Measurements from ENCODE around the gene UNK.
A peak's percentile ranks its signal among the peaks of the same experiment; 100 is the strongest.

UNK gene

GRCh38 chr17:75784473-75785015 lies at the start of gene UNK:
TSS of gene UNK (plus strand) at chr17:75784806. CDS start at chr17:75784881, 75 bp downstream.
- peak; percentile 99 for DNase-seq (ENCODE audit: low spot score)

- DNase-seq (ENCODE audit: low spot score), result no peak
These were observed 48.3 kb upstream of the UNK start for GRCh38 chr17:75736173-75736835.

- DNase-seq (ENCODE audit: low spot score), result no peak
These were observed 47.3 kb upstream of the UNK start for GRCh38 chr17:75737133-75737962.

- no peak for DNase-seq (ENCODE audit: low spot score)
These were observed 46.3 kb upstream of the UNK start for GRCh38 chr17:75738218-75738802.

GRCh38 chr17:75739174-75739573 lies 45.4 kb upstream of the UNK start:
- DNase-seq (ENCODE audit: low spot score), result no peak

- DNase-seq (ENCODE audit: low spot score), result no peak
These were observed 44.8 kb upstream of the UNK start for GRCh38 chr17:75739801-75740200.

- no peak for DNase-seq (ENCODE audit: low spot score)
These were observed 44.4 kb upstream of the UNK start for GRCh38 chr17:75740215-75740614.

- no peak for DNase-seq (ENCODE audit: low spot score)
These were observed 44.0 kb upstream of the UNK start for GRCh38 chr17:75740631-75741077.

GRCh38 chr17:75742337-75742736 lies 42.3 kb upstream of the UNK start:
- DNase-seq (ENCODE audit: low spot score), result no peak

- no peak for DNase-seq (ENCODE audit: low spot score)
These were observed 40.9 kb upstream of the UNK start for GRCh38 chr17:75743625-75744206.

- DNase-seq (ENCODE audit: low spot score), result no peak
These were observed 35.9 kb upstream of the UNK start for GRCh38 chr17:75748706-75749105.

- DNase-seq (ENCODE audit: low spot score), result peak; percentile 39
These were observed 34.8 kb upstream of the UNK start for GRCh38 chr17:75749545-75750389.

- DNase-seq (ENCODE audit: low spot score), result no peak
These were observed 33.8 kb upstream of the UNK start for GRCh38 chr17:75750661-75751423.

GRCh38 chr17:75751676-75752404 lies 32.8 kb upstream of the UNK start:
- no peak for DNase-seq (ENCODE audit: low spot score)

- no peak for DNase-seq (ENCODE audit: low spot score)
These were observed 32.2 kb upstream of the UNK start for GRCh38 chr17:75752405-75752709.

GRCh38 chr17:75752802-75753513 lies 31.6 kb upstream of the UNK start:
- no peak for DNase-seq (ENCODE audit: low spot score)

- DNase-seq (ENCODE audit: low spot score), result no peak
These were observed 30.9 kb upstream of the UNK start for GRCh38 chr17:75753514-75754377.

GRCh38 chr17:75754378-75755204 lies 30.0 kb upstream of the UNK start:
- DNase-seq (ENCODE audit: low spot score), result no peak
